Measurements from ENCODE around the gene LIFR.

LIFR gene

GRCh38 chr5:38598994-38599617 is 42.7 kb upstream of the LIFR start (continued):
- TF ChIP-seq REST (tag by site-specific recombination; IDR thresholded peaks at IDR 0.05) (no peak), ZNF629 (tag by site-specific recombination; IDR thresholded peaks at IDR 0.05) (peak; percentile 72), OSR2 (tag by site-specific recombination; IDR thresholded peaks at IDR 0.05) (peak; percentile 82), ZNF600 (tag by site-specific recombination; IDR thresholded peaks at IDR 0.05) (peak; percentile 37; the same call in 1 of the 2 replicates), ZNF639 (tag by site-specific recombination; IDR thresholded peaks at IDR 0.05) (peak; percentile 44; the same call in 1 of the 2 replicates), ZNF558 (tag by site-specific recombination; IDR thresholded peaks at IDR 0.05) (no peak), SP2 (tag by site-specific recombination; IDR thresholded peaks at IDR 0.05) (no peak), ZNF768 (tag by site-specific recombination; IDR thresholded peaks at IDR 0.05) (no peak), ZNF623 (tag by site-specific recombination; IDR thresholded peaks at IDR 0.05) (no peak), ZNF24 (tag by site-specific recombination; IDR thresholded peaks at IDR 0.05) (no peak), ZNF501 (tag by site-specific recombination; IDR thresholded peaks at IDR 0.05) (no peak), KLF10 (tag by site-specific recombination; IDR thresholded peaks at IDR 0.05) (0 out of 2 replicates have a peak, but pooled peaks have one; percentile 23), ZEB2 (tag by site-specific recombination; IDR thresholded peaks at IDR 0.05) (0 out of 2 replicates have a peak, but pooled peaks have one; percentile 32)

GRCh38 chr5:38598296-38598993 is 42.0 kb upstream of the LIFR start:
- ChIA-PET CTCF (interaction anchor here (0.7 to 1.4 kb wide), 6 partner anchors 57 to 881 kb away, joined by 3 to 7 read pairs (median 4); no protein-coding TSS in a partner anchor), POLR2A (interaction anchor here (1.0 kb wide), 1 partner anchor 10 kb away, joined by 3 read pairs; no protein-coding TSS in a partner anchor)
- Histone ChIP-seq H3K9me3 (ENCODE audit: control insufficient read depth, insufficient read depth, low read depth, low read length) (no peaks in the 10 kb centered on the region), H3K27ac (ENCODE audit: extremely low read depth, low read depth, low read length) (0 out of 2 replicates have a peak overlapping the region, but pooled peaks have one; percentile 21), H3K36me3 (ENCODE audit: control insufficient read depth in 2 of 2, insufficient read depth in 1 of 2, low read length in 2 of 2) (no peaks in the 10 kb centered on the region), H3K4me3 (ENCODE audit: low read depth, low read length) (no peak overlapping the region), H3K4me1 (ENCODE audit: control insufficient read depth, insufficient read depth, low read length) (peaks cover 20% of the 10 kb centered on the region)
- TF ChIP-seq ZBTB7A (tag by site-specific recombination; IDR thresholded peaks at IDR 0.05; ENCODE audit: low read depth) (no peak), ZXDB (tag by site-specific recombination; IDR thresholded peaks at IDR 0.05) (no peak), ZNF530 (tag by site-specific recombination; IDR thresholded peaks at IDR 0.05; ENCODE audit: low read depth) (no peak), ZNF394 (tag by site-specific recombination; IDR thresholded peaks at IDR 0.05; ENCODE audit: borderline replicate concordance) (0 out of 2 replicates have a peak, but pooled peaks have one; percentile 16), ZNF362 (tag by site-specific recombination; IDR thresholded peaks at IDR 0.05) (0 out of 2 replicates have a peak, but pooled peaks have one; percentile 45)
